Measurements from ENCODE around the gene TRIM65.

DNA sequence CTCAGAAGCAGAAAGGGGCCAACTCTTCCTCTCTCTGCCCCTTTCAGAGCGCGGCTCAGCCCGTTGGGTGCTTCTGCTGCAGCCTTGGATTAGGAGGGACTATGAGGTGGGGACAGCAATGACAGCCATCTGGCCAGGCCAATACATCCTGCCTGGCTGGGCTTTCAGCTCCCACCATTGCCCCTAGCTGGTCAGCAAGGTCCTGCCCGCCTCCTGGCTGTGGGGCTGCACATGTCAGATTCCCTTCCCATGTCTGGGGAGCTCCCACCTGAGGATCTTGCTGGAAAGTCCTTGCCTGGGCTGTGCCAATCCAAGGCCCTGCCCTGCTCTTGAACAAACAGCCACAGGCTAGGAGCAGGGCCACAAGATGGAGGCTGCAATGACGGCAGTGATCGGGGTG, 8.3 kb downstream of the TRIM65 start:
- no peak for TF ChIP-seq CTCF (IDR thresholded peaks at IDR 0.05)
- no peak for TF ChIP-seq POLR2A (IDR thresholded peaks at IDR 0.05)

All from adrenal gland (tissue), 5 donors.